EL (cell line): ENCODE measurements around the gene TMEM138.
A peak's percentile ranks its signal among the peaks of the same experiment; 100 is the strongest.

Experiments
- DNase-seq: peaks from one replicate; pipeline ENCODE4 v3.0.0-alpha.2; 2016

The TMEM138 gene

GRCh38 chr11:61361741-61362541 lies at the start of gene TMEM138, which contains the start of gene CYB561A3:
Gene TMEM138, plus strand, starts transcription at chr11:61362374. Its CDS starts 2,017 bp downstream, at chr11:61364391.
Gene CYB561A3, minus strand, starts transcription at chr11:61361882. Its CDS starts 5,169 bp downstream, at chr11:61356713.
- peak; percentile 95 for DNase-seq

DNA sequence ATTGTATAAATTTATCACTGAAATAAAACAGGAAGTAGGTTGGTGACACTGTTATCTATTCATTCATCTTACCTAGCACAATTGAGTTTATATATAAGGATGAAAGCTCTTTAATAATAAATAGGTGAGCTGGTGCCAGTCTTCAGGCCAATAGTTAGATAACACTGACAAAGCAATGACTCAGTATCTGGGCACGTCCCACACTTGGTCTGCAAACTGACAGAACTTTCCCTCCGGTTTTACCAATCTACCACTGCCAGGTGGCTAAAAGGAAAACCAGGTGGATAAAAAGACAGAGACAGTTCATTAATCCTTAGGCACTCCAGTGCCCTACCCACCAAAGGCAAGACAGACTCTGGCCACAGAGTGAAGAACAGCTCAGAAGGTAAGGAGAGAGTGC lies 46.9 kb upstream of the TMEM138 start:
- no peak for DNase-seq

GRCh38 chr11:61325649-61326414 lies 36.3 kb upstream of the TMEM138 start:
- no peak for DNase-seq

DNA sequence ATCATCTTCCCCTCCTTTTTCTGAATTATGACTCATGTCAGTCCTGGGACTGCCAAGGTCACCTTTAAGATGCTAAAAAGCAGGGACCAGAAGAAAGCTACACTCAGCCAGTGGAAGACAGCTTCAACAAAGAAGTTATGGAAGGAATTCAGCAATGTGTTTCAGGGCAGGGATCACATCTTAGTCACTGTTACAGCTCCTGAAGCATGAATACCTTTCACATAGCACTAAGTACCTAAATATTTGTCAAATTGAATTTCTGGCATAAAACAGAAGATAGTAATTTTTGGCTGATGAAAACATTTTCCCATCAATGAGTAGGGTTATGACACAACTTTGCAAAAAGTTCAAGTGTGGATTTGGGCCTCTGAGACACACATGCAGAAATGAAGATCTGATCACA lies 34.5 kb upstream of the TMEM138 start:
- DNase-seq = peak; percentile 35

- DNase-seq = no peak
Measured at GRCh38 chr11:61328351-61328750, 33.8 kb upstream of the TMEM138 start.

GRCh38 chr11:61329871-61330270 lies 32.3 kb upstream of the TMEM138 start:
- no peak for DNase-seq

DNA sequence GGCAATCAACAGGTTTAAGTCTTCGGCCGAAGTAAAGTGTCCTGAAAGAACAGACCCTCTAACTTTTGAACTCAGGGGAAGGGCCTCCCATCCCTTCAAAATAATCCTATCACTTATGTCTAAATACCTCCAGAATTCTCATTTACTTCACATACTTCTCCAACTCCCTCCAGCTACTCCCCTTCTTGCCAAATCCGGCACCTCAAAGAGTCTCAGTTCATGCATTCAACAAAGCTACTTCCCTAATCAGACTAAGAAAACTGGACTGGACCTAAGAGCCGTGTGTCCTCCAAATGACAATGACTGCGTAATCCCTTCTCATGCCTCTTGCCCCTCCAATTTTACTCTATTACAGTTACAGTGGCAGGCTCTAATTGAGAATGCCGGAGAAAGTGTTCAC lies 30.5 kb upstream of the TMEM138 start:
- DNase-seq = no peak

- DNase-seq = peak; percentile 38
Measured at GRCh38 chr11:61332281-61332796, 29.8 kb upstream of the TMEM138 start.

DNA sequence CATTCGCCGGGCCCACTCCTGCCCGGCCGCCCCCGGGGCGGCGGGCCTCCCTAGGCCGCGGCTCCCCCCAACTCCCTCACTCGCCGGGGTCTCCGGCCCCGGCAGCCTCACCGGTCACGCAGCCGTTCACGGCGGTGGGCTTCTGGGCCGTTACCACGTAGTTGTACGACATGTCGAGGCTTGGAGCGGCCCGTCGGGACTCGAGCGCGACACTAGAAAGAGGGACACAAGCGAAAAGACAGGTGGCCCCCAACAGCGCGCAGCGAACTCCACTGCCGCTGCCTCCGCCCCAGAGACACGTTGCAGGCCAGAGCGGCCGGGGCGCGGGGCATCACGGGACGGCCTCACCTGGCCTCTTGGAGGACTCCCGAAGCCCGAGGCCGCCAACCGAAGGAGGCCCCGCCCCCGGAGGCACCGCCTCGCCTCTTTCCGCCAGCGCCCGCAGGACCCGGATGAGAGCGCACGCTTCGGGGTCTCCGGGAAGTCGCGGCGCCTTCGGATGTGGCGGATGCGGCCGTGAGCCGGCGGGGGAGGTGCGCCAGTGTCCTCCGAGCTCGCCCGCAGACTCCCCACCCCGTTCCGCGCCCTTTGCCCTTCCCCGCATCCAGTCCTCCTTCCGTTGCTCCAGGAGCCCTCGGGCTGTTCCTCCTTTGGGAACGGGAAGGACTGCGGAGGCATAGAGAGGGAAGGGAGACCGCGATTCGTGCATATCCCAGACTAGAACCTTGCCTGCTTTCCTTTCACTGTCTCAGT lies 29.2 kb upstream of the TMEM138 start, which contains the start of the genes DDB1 and TKFC:
Gene DDB1, minus strand, starts transcription at position 309 of the 753 bp plus-strand sequence. Its CDS starts 137 bp downstream, at position 172.
Gene TKFC, plus strand, starts transcription at position 432 of the 753 bp plus-strand sequence. CDS start 1,501 bp downstream, outside the sequence.
- peak; percentile 93 for DNase-seq

- DNase-seq = no peak
Measured at GRCh38 chr11:61333550-61334433, 28.4 kb upstream of the TMEM138 start.

GRCh38 chr11:61334434-61335354 lies 27.5 kb upstream of the TMEM138 start:
- peak; percentile 54 for DNase-seq

DNA sequence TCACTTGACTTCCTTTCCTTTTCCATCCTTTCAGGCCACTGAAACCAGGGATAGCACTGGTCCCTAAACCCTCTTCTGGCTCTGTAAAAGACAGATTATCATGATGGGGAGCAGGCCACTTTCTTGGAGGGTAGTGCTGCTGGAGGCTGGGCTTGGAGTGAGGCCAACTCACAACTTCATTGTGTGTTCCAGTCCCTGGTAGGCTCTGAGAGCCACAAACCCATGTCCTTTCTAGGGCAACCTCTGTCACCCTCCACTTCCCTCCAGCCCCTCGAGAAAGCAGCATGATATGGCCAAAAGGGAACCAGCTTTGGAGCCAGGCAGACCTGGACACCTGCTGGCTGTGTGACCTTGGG lies 26.8 kb upstream of the TMEM138 start:
- DNase-seq = no peak

DNA sequence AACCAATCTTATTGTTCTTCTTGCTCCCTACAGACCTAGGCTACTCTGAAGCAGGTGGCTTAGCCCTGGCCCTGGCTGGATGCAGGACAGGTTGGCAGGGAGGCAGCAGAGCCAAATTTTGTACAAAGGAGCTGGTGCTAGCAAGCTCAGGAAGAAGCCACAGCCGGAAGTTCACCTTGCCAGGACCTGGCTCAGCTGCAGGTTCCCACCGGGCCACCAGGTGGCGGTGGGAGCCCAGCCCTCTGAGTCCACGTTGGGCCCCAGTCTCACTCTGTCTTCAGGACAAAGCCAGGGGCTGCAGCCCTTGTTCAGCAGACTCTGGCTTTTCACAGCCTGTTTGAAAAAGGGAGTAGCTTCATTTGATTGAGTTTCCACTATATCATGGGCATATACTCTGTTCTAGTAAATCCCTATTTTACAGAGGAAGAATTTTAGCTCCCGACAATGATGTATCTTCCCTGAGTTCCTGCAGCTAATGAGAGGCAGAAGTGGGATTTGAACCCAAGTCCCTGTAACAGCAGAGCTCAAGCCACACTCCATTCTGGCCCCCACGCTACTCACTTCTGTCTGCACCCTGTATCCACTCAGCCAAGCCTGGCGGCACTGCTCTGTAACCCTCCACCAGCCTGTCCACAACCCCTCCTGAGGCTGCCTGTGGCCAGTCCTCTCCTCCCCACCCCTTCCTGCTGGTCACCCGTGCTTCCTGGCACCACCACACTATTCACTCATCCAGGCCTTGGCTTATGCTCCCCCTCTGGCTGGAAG lies 25.8 kb upstream of the TMEM138 start:
- DNase-seq = peak; percentile 71

DNA sequence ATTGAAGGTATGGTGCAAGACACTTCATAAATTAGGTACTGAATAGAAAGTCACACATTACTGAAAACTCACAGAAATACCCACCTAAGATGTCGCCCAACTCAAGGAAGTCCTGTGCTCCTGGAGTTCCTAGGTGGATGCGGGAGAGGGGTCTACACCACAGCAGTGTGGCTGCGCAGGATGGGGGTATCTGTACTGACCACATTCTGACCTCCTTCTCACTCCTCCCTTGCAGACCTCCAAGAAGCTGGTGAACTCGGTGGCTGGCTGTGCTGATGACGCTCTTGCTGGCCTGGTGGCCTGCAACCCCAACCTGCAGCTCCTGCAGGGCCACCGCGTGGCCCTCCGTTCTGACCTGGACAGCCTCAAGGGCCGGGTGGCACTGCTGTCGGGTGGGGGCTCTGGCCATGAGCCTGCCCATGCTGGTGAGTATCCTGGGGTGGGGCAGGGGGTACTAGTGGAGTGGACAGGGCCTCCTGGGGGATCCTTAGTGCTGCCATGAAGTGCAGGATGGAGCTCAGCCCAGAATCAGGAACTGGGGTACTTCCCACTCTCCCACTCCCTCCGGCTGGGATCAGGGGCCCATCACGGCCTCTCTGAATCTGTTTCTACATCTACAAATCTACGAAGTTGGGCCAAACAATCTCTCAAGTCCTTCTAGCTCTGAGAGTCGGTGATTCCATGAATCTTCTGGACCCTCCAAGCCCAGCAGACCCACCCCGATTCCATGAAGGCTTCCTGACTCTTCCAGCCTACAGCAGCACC lies 24.3 kb upstream of the TMEM138 start:
- no peak for DNase-seq

GRCh38 chr11:61338783-61339489 lies 23.2 kb upstream of the TMEM138 start:
- no peak for DNase-seq

DNA sequence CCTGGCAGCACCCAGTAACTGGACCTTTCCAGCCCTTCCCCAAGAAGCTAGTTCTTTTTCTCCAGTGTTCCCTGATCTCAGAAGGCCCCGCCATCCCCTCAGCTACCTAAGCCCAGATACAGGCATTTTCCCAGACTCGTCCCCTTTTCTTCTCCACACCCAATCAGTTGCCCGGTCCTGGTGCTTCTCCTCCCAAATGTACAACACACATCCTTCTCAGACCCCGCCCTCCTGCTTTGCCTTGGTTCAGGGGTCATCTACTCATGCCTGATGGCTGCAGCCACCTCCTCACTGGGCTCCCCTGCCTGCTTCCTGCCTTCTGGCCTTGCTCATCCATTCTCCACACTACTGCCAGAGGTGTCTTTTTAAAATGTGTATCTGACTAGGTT lies 22.7 kb upstream of the TMEM138 start:
- no peak for DNase-seq

- DNase-seq = no peak
Measured at GRCh38 chr11:61340979-61341378, 21.2 kb upstream of the TMEM138 start.

GRCh38 chr11:61341706-61342105 lies 20.5 kb upstream of the TMEM138 start:
- DNase-seq = no peak
